Measurements from ENCODE around the gene C1QTNF2. TPM values are rescaled to one million over a fixed set of nuclear protein-coding genes. Genes with fewer than 3 reads are reported as not detected.

Gene C1QTNF2
- total and polyA plus RNA-seq, 7 donors, result 0.85 to 2.5 (median 1.1) TPM; not detected in 2

DNA sequence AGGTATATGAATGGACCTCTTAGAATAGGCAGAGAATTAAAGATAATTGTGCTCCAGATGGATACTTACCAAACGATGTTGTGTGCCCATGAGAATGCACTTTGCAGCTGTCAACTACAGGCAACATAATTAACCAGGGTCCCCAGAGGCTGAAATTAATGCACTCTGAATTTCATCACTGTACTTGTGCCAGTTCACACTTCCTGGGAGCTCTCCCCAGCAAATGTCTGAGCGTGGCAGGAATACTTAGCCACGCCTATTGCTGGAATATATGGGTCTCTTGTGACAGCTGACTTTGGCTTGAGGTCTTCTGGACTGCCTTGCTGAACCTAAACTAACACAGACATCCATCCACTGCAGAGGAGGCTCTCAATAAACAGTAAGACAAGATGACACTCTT is 11.9 kb upstream of the C1QTNF2 start:
- intact Hi-C loops (cut with DNase I), result no loop called here
- TF ChIP-seq POLR2A (IDR thresholded peaks at IDR 0.05), result no peak
- no peak for TF ChIP-seq POLR2AphosphoS5 (IDR thresholded peaks at IDR 0.05)
- TF ChIP-seq, protein P1, sequence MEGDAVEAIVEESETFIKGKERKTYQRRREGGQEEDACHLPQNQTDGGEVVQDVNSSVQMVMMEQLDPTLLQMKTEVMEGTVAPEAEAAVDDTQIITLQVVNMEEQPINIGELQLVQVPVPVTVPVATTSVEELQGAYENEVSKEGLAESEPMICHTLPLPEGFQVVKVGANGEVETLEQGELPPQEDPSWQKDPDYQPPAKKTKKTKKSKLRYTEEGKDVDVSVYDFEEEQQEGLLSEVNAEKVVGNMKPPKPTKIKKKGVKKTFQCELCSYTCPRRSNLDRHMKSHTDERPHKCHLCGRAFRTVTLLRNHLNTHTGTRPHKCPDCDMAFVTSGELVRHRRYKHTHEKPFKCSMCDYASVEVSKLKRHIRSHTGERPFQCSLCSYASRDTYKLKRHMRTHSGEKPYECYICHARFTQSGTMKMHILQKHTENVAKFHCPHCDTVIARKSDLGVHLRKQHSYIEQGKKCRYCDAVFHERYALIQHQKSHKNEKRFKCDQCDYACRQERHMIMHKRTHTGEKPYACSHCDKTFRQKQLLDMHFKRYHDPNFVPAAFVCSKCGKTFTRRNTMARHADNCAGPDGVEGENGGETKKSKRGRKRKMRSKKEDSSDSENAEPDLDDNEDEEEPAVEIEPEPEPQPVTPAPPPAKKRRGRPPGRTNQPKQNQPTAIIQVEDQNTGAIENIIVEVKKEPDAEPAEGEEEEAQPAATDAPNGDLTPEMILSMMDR (IDR thresholded peaks at IDR 0.05), result no peak
- no peak for TF ChIP-seq EP300 (IDR thresholded peaks at IDR 0.05)
- no peak overlapping the region for H3K4me3 ChIP-seq
- H3K9me3 ChIP-seq, result peaks cover 0 to 5% (median 3%) of the 10 kb centered on the region in 4 donors
- no peak for DNase-seq
- H3K27ac ChIP-seq, result no peak overlapping the region
- 61 to 66% methylated on average over 3 of the region's 3 CpGs for WGBS, 2 donors
- H3K27me3 ChIP-seq, result no peaks in the 10 kb centered on the region
- no peaks in the 10 kb centered on the region for H3K36me3 ChIP-seq
- no peaks in the 10 kb centered on the region for H3K4me1 ChIP-seq

DNA sequence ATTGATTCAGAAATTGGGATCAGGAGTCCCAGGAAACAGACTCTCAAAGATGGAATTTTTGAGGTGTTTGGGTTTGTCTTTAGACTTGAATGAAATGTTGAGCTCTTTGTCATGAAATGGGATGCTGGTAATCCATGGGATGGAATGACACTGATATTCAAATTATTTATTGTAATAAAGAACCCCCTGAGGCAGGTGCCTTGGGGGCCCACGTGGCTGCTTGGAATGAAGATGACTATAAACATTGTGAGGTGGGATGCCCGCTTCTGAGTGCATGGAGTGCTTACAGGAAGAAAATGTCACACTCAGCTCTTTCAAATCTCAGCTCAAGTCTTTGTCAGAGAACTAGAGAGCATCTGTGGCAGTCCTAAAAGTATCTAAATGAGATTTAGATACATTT is 9.6 kb upstream of the C1QTNF2 start:
- WGBS, 2 donors, result 81 to 87% methylated on average over 2 of the region's 2 CpGs
- TF ChIP-seq POLR2A (IDR thresholded peaks at IDR 0.05), result no peak
- TF ChIP-seq EP300 (IDR thresholded peaks at IDR 0.05), result no peak
- no peak for TF ChIP-seq POLR2AphosphoS5 (IDR thresholded peaks at IDR 0.05)
- TF ChIP-seq, protein P1 (IDR thresholded peaks at IDR 0.05), result no peak
- H3K36me3 ChIP-seq, result no peaks in the 10 kb centered on the region
- no peak overlapping the region for H3K4me3 ChIP-seq
- H3K27ac ChIP-seq, result no peak overlapping the region
- no peak for DNase-seq
- H3K9me3 ChIP-seq, result no peaks in the 10 kb centered on the region
- no peaks in the 10 kb centered on the region for H3K4me1 ChIP-seq
- H3K27me3 ChIP-seq, result no peaks in the 10 kb centered on the region
- intact Hi-C loops (cut with DNase I), result no loop called here

DNA sequence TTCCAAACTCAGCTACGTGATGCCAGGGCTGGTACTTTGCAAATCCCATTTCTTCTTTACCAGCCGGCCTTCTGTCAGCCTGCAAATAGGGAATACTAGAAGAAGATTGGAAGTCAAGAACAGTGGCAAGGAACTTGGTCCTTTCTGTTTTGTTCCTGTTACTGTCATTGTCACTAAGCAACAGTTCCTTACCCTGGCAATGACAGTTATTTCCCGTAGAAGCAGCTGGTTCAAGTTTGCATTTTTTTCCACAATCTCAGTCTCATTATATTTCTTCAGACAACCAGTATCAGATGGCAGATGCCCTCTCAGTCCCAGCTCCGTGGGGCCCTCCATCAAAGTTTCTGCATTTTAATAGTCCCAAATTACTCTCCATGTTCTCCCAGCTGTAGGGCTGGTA is 9.1 kb upstream of the C1QTNF2 start:
- no peak overlapping the region for H3K4me3 ChIP-seq
- H3K9me3 ChIP-seq, result no peaks in the 10 kb centered on the region
- intact Hi-C loops (cut with DNase I), result no loop called here
- H3K27me3 ChIP-seq, result no peaks in the 10 kb centered on the region
- TF ChIP-seq POLR2AphosphoS5 (IDR thresholded peaks at IDR 0.05) (no peak), EP300 (IDR thresholded peaks at IDR 0.05) (no peak), POLR2A (IDR thresholded peaks at IDR 0.05) (no peak)
- TF ChIP-seq, protein P1 (IDR thresholded peaks at IDR 0.05), result no peak
- H3K36me3 ChIP-seq, result no peaks in the 10 kb centered on the region
- H3K4me1 ChIP-seq, result no peaks in the 10 kb centered on the region
- 25 to 39% methylated on average over 4 of the region's 4 CpGs for WGBS, 2 donors
- H3K27ac ChIP-seq, result no peak overlapping the region
- DNase-seq, result no peak

DNA sequence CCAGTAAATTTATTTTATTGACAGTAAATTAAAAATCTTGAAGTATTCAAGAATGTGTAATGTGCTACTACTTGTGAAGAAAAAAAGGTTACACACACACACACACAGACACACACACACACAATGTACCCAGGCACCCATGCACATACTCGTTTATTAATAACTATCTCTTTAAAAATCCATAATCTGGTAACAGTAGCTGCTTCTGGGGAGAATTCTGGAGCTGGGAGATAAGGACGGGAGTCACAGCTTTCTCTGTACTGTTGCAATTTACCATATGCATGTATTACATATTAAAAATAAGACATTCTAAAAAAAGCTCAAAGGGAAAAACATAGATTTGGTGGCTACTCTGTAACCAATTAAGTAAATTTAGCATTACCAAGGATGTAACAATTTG is 7.9 kb upstream of the C1QTNF2 start:
- H3K4me1 ChIP-seq, result no peaks in the 10 kb centered on the region
- H3K27me3 ChIP-seq, result no peaks in the 10 kb centered on the region
- no peaks in the 10 kb centered on the region for H3K36me3 ChIP-seq
- TF ChIP-seq EP300 (IDR thresholded peaks at IDR 0.05), result no peak
- no peak for TF ChIP-seq POLR2AphosphoS5 (IDR thresholded peaks at IDR 0.05)
- TF ChIP-seq, protein P1 (IDR thresholded peaks at IDR 0.05), result no peak
- no peaks in the 10 kb centered on the region for H3K9me3 ChIP-seq
- WGBS, 2 donors, result 72 to 83% methylated on average over 2 of the region's 2 CpGs
- intact Hi-C loops (cut with DNase I), result no loop called here
- no peak overlapping the region for H3K4me3 ChIP-seq
- no peak overlapping the region for H3K27ac ChIP-seq
- DNase-seq, result no peak

DNA sequence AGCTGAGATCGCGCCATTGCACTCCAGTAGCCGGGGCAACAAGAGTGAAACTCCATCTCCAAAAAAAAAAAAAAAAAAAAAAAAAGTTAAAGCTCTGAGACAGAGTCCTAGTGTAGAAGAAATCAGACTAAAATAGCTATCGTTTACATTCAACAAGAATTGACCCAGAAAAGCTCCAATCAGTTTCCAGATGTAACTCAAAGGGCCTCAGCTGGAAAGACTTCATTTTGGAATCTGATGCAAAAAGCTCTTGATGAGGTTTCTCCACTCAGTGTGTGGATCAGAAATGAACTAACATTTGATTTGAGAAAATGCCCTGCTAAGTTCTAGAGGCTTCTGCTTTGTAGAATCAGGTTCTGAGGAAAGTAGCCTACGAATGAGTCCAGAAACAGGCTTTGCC is 7.2 kb upstream of the C1QTNF2 start:
- WGBS, 2 donors, result 82 to 89% methylated on average over 5 of the region's 5 CpGs
- Histone ChIP-seq H3K4me1 (no peaks in the 10 kb centered on the region), H3K27ac (no peak overlapping the region), H3K36me3 (no peaks in the 10 kb centered on the region), H3K27me3 (no peaks in the 10 kb centered on the region), H3K4me3 (no peak overlapping the region), H3K9me3 (no peaks in the 10 kb centered on the region)
- no peak for DNase-seq
- TF ChIP-seq POLR2A (IDR thresholded peaks at IDR 0.05), result no peak
- TF ChIP-seq EP300 (IDR thresholded peaks at IDR 0.05), result no peak
- TF ChIP-seq, protein P1 (IDR thresholded peaks at IDR 0.05), result no peak
- TF ChIP-seq POLR2AphosphoS5 (IDR thresholded peaks at IDR 0.05), result no peak
- intact Hi-C loops (cut with DNase I), result no loop called here
